ENCODE results near the gene TTLL12.
A peak's percentile ranks its signal among the peaks of the same experiment; 100 is the strongest.

Gene TTLL12

DNA sequence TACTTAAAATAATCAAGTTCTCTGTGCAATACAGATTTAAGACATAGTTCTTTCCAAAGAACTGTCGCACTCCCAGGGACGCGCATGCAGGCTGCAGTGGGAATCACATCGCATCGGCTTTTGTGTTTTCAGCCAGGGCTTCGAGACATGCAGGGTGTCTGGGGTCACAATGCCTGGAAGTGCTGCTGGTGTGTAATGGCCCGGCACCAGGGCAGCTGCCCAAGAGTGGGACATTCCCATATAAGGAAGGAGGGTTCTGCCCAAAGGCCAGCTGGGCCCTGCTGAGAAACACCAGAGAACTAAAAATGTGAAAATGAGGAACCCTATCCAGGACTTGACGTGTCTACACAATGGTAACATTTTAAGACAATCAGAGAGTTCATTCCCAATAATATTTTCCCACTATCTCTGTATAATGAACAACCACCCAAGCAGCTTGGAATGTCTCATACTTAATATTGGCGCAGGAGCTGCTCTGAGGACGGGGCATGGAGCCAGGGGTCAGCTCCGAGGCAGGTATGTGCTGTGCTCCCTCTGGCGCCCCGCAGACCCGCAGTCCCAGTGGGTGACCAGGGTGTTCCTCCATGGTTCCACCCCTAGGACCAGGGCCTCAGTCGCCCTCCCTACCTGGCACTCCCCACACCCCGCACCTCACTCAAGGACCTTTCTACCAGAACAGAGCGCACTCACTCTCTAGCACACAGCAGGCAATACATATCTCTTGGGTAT is 55.0 kb downstream of the TTLL12 start:
- Histone ChIP-seq H3K79me2 (ENCODE audit: low read length) (no peaks in the 10 kb centered on the region), H3K36me3 (replicated peaks; ENCODE audit: insufficient read depth, low read length) (no peaks in the 10 kb centered on the region), H4K20me1 (ENCODE audit: insufficient read depth, low read length) (no peaks in the 10 kb centered on the region), H3K9ac (ENCODE audit: low read length) (no peak overlapping the region), H3K4me2 (ENCODE audit: low read depth, low read length) (no peak overlapping the region), H3K9me3 (replicated peaks; ENCODE audit: insufficient read depth, low read length) (no peaks in the 10 kb centered on the region), H3K4me3 (ENCODE audit: low read length) (no peak overlapping the region), H2AFZ (ENCODE audit: low read length) (no peak overlapping the region), H3K27ac (ENCODE audit: low read length) (no peak overlapping the region), H3K9me2 (replicated peaks; ENCODE audit: insufficient read depth, low read length) (no peaks in the 10 kb centered on the region), H3F3A (ENCODE audit: insufficient read depth, low read length) (peaks cover 7% of the 10 kb centered on the region; the same call in 1 of the 2 replicates), H3K27me3 (replicated peaks; ENCODE audit: insufficient read depth, low read length) (no peaks in the 10 kb centered on the region), H3K4me1 (ENCODE audit: low read length) (peaks cover 18% of the 10 kb centered on the region)
- no peak for DNase-seq
- TF ChIP-seq EZH2 (optimal IDR thresholded peaks at IDR 0.05; ENCODE audit: low read depth, low read length) (no peak), EZH2phosphoT487 (IDR thresholded peaks at IDR 0.05; ENCODE audit: low read length) (no peak)
- TF ChIP-seq, protein P1, sequence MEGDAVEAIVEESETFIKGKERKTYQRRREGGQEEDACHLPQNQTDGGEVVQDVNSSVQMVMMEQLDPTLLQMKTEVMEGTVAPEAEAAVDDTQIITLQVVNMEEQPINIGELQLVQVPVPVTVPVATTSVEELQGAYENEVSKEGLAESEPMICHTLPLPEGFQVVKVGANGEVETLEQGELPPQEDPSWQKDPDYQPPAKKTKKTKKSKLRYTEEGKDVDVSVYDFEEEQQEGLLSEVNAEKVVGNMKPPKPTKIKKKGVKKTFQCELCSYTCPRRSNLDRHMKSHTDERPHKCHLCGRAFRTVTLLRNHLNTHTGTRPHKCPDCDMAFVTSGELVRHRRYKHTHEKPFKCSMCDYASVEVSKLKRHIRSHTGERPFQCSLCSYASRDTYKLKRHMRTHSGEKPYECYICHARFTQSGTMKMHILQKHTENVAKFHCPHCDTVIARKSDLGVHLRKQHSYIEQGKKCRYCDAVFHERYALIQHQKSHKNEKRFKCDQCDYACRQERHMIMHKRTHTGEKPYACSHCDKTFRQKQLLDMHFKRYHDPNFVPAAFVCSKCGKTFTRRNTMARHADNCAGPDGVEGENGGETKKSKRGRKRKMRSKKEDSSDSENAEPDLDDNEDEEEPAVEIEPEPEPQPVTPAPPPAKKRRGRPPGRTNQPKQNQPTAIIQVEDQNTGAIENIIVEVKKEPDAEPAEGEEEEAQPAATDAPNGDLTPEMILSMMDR (IDR thresholded peaks at IDR 0.05; ENCODE audit: low read length) = no peak

DNA sequence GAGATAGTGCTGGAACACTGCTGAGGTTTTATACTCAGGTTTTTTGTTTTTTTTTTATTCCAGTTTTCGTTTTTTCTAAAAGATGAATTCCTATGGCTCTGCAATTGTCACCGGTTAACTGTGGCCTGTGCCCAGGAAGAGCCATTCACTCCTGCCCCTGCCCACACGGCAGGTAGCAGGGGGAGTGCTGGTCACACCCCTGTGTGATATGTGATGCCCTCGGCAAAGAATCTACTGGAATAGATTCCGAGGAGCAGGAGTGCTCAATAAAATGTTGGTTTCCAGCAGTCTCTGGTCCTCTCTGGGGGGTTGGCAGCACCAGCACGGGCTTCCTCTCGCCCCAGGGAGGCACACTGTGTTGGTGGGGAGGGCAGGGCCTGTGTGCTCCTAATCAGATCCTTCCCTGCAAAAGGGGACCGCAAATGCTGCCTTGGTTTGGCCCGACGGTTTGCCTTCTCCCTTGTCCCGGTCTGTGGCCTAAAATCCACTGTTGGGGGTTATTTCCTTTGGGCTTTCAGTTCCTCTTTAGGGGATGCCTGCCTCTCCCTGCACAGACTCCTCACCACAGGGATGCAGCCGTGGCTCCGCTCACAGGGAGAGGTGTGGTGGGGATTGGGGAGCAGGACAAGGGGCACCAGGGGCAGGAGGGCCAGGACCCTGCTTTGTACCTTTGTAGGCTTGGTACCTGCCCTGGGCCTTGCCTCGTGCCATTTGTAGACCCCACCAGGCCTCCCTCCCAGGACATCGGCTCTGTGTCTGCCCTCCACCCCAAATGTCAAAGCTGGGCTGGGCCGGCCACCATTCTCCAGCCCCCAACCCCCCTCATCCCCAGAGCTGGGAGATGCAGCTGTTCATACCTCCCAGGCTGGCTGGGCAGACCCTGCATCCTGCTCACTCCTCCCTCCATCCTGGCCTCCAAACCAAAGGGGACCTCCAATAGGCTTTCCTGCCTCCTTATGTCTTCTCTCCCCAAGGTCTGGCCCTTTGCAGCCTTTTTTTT is 57.2 kb downstream of the TTLL12 start:
- H3K4me3 ChIP-seq (ENCODE audit: low read length) = no peak overlapping the region
- H3F3A ChIP-seq (ENCODE audit: insufficient read depth, low read length) = peaks cover 7% of the 10 kb centered on the region; the same call in 1 of the 2 replicates
- no peaks in the 10 kb centered on the region for H3K27me3 ChIP-seq (replicated peaks; ENCODE audit: insufficient read depth, low read length)
- no peaks in the 10 kb centered on the region for H3K9me2 ChIP-seq (replicated peaks; ENCODE audit: insufficient read depth, low read length)
- no peak overlapping the region for H2AFZ ChIP-seq (ENCODE audit: low read length)
- H3K36me3 ChIP-seq (replicated peaks; ENCODE audit: insufficient read depth, low read length) = no peaks in the 10 kb centered on the region
- TF ChIP-seq EZH2phosphoT487 (IDR thresholded peaks at IDR 0.05; ENCODE audit: low read length) (no peak), EZH2 (optimal IDR thresholded peaks at IDR 0.05; ENCODE audit: low read depth, low read length) (no peak)
- TF ChIP-seq, protein P1 (IDR thresholded peaks at IDR 0.05; ENCODE audit: low read length) = no peak
- no peak for DNase-seq
- no peaks in the 10 kb centered on the region for H3K9me3 ChIP-seq (replicated peaks; ENCODE audit: insufficient read depth, low read length)
- H3K9ac ChIP-seq (ENCODE audit: low read length) = no peak overlapping the region
- peak overlapping the region; percentile 25; the same call in 1 of the 2 replicates for H3K27ac ChIP-seq (ENCODE audit: low read length)
- no peaks in the 10 kb centered on the region for H3K79me2 ChIP-seq (ENCODE audit: low read length)
- H3K4me1 ChIP-seq (ENCODE audit: low read length) = peaks cover 18% of the 10 kb centered on the region
- peak overlapping the region; percentile 63 for H3K4me2 ChIP-seq (ENCODE audit: low read depth, low read length)
- no peaks in the 10 kb centered on the region for H4K20me1 ChIP-seq (ENCODE audit: insufficient read depth, low read length)

DNA sequence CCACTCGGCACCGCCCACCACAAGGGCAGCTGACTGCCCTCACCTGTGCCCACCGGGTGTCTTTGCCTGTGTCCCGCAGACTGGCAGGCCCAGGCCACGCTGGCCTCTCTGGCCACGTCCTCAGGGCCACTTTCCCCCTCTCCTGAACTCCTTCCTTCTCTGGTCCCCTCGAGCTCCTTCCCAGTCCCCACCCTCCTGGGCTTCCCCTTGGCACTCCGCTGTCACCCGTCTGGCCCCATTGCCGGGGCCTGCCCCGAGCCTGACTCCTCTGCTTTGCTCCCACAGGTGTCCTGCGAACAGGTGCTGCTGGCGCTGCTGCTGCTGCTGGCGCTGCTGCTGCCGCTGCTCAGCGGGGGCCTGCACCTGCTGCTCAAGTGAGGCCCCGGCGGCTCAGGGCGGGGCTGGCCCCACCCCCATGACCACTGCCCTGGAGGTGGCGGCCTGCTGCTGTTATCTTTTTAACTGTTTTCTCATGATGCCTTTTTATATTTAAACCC is 58.0 kb downstream of the TTLL12 start:
- no peak overlapping the region for H2AFZ ChIP-seq (ENCODE audit: low read length)
- TF ChIP-seq EZH2phosphoT487 (IDR thresholded peaks at IDR 0.05; ENCODE audit: low read length) (no peak), EZH2 (optimal IDR thresholded peaks at IDR 0.05; ENCODE audit: low read depth, low read length) (no peak)
- TF ChIP-seq, protein P1 (IDR thresholded peaks at IDR 0.05; ENCODE audit: low read length) = no peak
- no peaks in the 10 kb centered on the region for H3K79me2 ChIP-seq (ENCODE audit: low read length)
- H3K4me1 ChIP-seq (ENCODE audit: low read length) = peaks cover 18% of the 10 kb centered on the region
- H3K9me3 ChIP-seq (replicated peaks; ENCODE audit: insufficient read depth, low read length) = no peaks in the 10 kb centered on the region
- H3K4me3 ChIP-seq (ENCODE audit: low read length) = no peak overlapping the region
- H4K20me1 ChIP-seq (ENCODE audit: insufficient read depth, low read length) = no peaks in the 10 kb centered on the region
- H3K9me2 ChIP-seq (replicated peaks; ENCODE audit: insufficient read depth, low read length) = no peaks in the 10 kb centered on the region
- peak overlapping the region; percentile 63; the same call in 1 of the 2 replicates for H3K4me2 ChIP-seq (ENCODE audit: low read depth, low read length)
- H3K36me3 ChIP-seq (replicated peaks; ENCODE audit: insufficient read depth, low read length) = no peaks in the 10 kb centered on the region
- H3F3A ChIP-seq (ENCODE audit: insufficient read depth, low read length) = peaks cover 7% of the 10 kb centered on the region; the same call in 1 of the 2 replicates
- no peaks in the 10 kb centered on the region for H3K27me3 ChIP-seq (replicated peaks; ENCODE audit: insufficient read depth, low read length)
- peak; percentile 92 for DNase-seq
- H3K27ac ChIP-seq (ENCODE audit: low read length) = peak overlapping the region; percentile 55; the same call in 1 of the 2 replicates
- peak overlapping the region; percentile 20; the same call in 1 of the 2 replicates for H3K9ac ChIP-seq (ENCODE audit: low read length)
